ENCODE results near the gene CCDC66. TPM values are rescaled to one million over a fixed set of nuclear protein-coding genes. Genes with fewer than 3 reads are reported as not detected.

CCDC66 gene
- total and polyA plus RNA-seq, 9 of the 15 experiments (the other 6 are each of a cell fraction or from before 2014, with no cell fraction given), result 21.5 to 46.5 (median 29.6) TPM

GRCh38 chr3:56654460-56654859 is 97.5 kb downstream of the CCDC66 start (continued):
- TF ChIP-seq THAP12 (CRISPR knock-in tag; IDR thresholded peaks at IDR 0.05) (no peak), JUN (IDR thresholded peaks at IDR 0.05; ENCODE audit: borderline replicate concordance, low read depth, low read length) (no peak), JUN (CRISPR knock-in tag; IDR thresholded peaks at IDR 0.05; ENCODE audit: borderline replicate concordance) (no peak), PTRF (tag; IDR thresholded peaks at IDR 0.05) (no peak), ZBTB8A (IDR thresholded peaks at IDR 0.05; ENCODE audit: partially characterized antibody) (no peak), MIER1 (IDR thresholded peaks at IDR 0.05; ENCODE audit: low read depth) (no peak), ZNF3 (CRISPR knock-in tag; IDR thresholded peaks at IDR 0.05) (no peak), ZNF143 (CRISPR knock-in tag; IDR thresholded peaks at IDR 0.05) (no peak)

- Histone ChIP-seq H3K4me3 (no peak overlapping the region), H3K9me3 (replicated peaks; ENCODE audit: control insufficient read depth, insufficient read depth, low read depth, low read length) (no peaks in the 10 kb centered on the region), H2AFZ (ENCODE audit: low read depth, low read length) (no peak overlapping the region), H3K9me1 (ENCODE audit: control insufficient read depth, insufficient read depth, low read length) (no peaks in the 10 kb centered on the region), H3K36me3 (ENCODE audit: control insufficient read depth, insufficient read depth, low read length) (peaks cover 62% of the 10 kb centered on the region; the same call in 2 of the 3 replicates), H3K79me2 (ENCODE audit: control insufficient read depth, insufficient read depth, low read length) (peaks cover 16% of the 10 kb centered on the region; the same call in 2 of the 3 replicates), H3K9ac (ENCODE audit: insufficient read depth in 1 of 2, low read depth in 2 of 2, low read length in 2 of 2) (no peak overlapping the region), H3K27me3 (ENCODE audit: control insufficient read depth in 2 of 2, insufficient read depth in 2 of 2, low read length in 2 of 2) (no peaks in the 10 kb centered on the region), H3K4me2 (ENCODE audit: insufficient read depth, low read length) (no peak overlapping the region), H3K4me1 (replicated peaks in 1 of 2; ENCODE audit: control insufficient read depth in 2 of 2, insufficient read depth in 2 of 2, low read length in 2 of 2) (no peaks in the 10 kb centered on the region), H4K20me1 (replicated peaks; ENCODE audit: control insufficient read depth, insufficient read depth, low read length) (no peaks in the 10 kb centered on the region), H3K27ac (ENCODE audit: extremely low read depth, low read depth, low read length) (no peak overlapping the region)
- WGBS (ENCODE audit: insufficient coverage, low coverage, missing lambda C conversion rate), result 100% methylated on average over 1 of the region's 1 CpG
- intact Hi-C loops (cut with micrococcal nuclease) (no loop called here), in situ Hi-C loops (cut with MboI) (no loop called here)
- no peak for FAIRE-seq
- TF ChIP-seq C11orf30 (IDR thresholded peaks at IDR 0.05; ENCODE audit: low read depth) (no peak), NEUROD1 (IDR thresholded peaks at IDR 0.05; ENCODE audit: borderline replicate concordance, low read depth, low read length, partially characterized antibody) (no peak), ATF4 (CRISPR knock-in tag; IDR thresholded peaks at IDR 0.05) (no peak)
- POLR2A ChIA-PET, result no interaction called here
- CTCF ChIA-PET (ENCODE audit: low intra/inter-chr PET ratio), result no interaction called here
- DNase-seq (ENCODE audit: extremely low read depth in 1 of 4, low spot score in 3 of 4), result no peak
- ATAC-seq, result no peak
- no TSS peak for BruUV-seq (replicated peaks)
Observed at GRCh38 chr3:56655709-56656108, 98.7 kb downstream of the CCDC66 start.

Measured in K562 (cell line).